ENCODE data around the gene PLEKHG3. TPM values are rescaled to one million over a fixed set of nuclear protein-coding genes. Genes with fewer than 3 reads are reported as not detected.

PLEKHG3 gene
- total and polyA plus RNA-seq, 2 of the 4 experiments (the other 2 are of a cell fraction), result 8.2 to 8.4 TPM

- H4K20me1 ChIP-seq (ENCODE audit: insufficient read depth, low read length), result no peaks in the 10 kb centered on the region; the same call in 1 of the 2 replicates
- 30% methylated on average over 2 of the region's 6 CpGs; no CpG with 5 or more reads in 1 of the 2 experiments for WGBS, 2 experiments (ENCODE audit: extremely low coverage in 2 of 2, insufficient read length in 1 of 2)
- no peak overlapping the region for H2BK5ac ChIP-seq (ENCODE audit: low read depth, low read length, poor library complexity, severe bottlenecking)
- no peak overlapping the region for H2BK120ac ChIP-seq (ENCODE audit: low read depth, low read length)
- CTCF ChIA-PET, result interaction anchor here (1.1 kb wide), 1 partner anchor 21 kb away, joined by 5 read pairs; no protein-coding TSS in a partner anchor
- H3K9ac ChIP-seq (ENCODE audit: low read depth, low read length), result no peak overlapping the region
- H3K4ac ChIP-seq (ENCODE audit: low read depth, low read length), result no peak overlapping the region
- intact Hi-C loops (cut with micrococcal nuclease), result no loop called here
- peaks cover 11% of the 10 kb centered on the region for H3K4me1 ChIP-seq (ENCODE audit: control insufficient read depth, insufficient read depth, low read length)
- no peak overlapping the region for H3K27ac ChIP-seq (ENCODE audit: insufficient read depth, low read length)
- in situ Hi-C loops (cut with MboI; ENCODE audit: low sequenced_read_pairs), result no loop called here
- peaks cover 27% of the 10 kb centered on the region for H3K9me1 ChIP-seq (ENCODE audit: insufficient read depth, low read length)
- peaks cover 7 to 24% of the 10 kb centered on the region in 2 experiments; a peak in 2 of 4 replicates for H3K79me1 ChIP-seq (ENCODE audit: low read depth in 1 of 2, low read length in 2 of 2)
- peaks cover 7% of the 10 kb centered on the region for H3K9me3 ChIP-seq (ENCODE audit: control insufficient read depth, insufficient read depth, low read length)
- H2AK5ac ChIP-seq (ENCODE audit: low read depth, low read length), result 0 out of 2 replicates have a peak overlapping the region, but pooled peaks have one; percentile 12
- dilution Hi-C loops (cut with HindIII; ENCODE audit: low sequenced_read_pairs, unreplicated experiment), result no loop called here
- H3K27me3 ChIP-seq (ENCODE audit: control insufficient read depth, insufficient read depth, low read length), result no peaks in the 10 kb centered on the region
- DNase-seq (peak; percentile 20), ATAC-seq (ENCODE audit: low read depth) (no peak)
- H4K5ac ChIP-seq (ENCODE audit: low read depth, low read length), result no peak overlapping the region
- H2AK9ac ChIP-seq (replicated peaks; ENCODE audit: low read depth, low read length, poor library complexity), result no peak overlapping the region
- H3K36me3 ChIP-seq (ENCODE audit: control insufficient read depth, insufficient read depth, low read length), result no peaks in the 10 kb centered on the region
- no peak overlapping the region for H4K91ac ChIP-seq (ENCODE audit: insufficient read depth, low read depth, low read length)
- no peak overlapping the region for H3K23ac ChIP-seq (ENCODE audit: low read depth, low read length)
- no peak overlapping the region for H3K4me2 ChIP-seq (ENCODE audit: low read depth, low read length)
- POLR2A ChIA-PET (ENCODE audit: unreplicated experiment), result no interaction called here
- TF ChIP-seq USF2 (IDR thresholded peaks at IDR 0.05; ENCODE audit: low read depth, low read length) (no peak), CEBPB (IDR thresholded peaks at IDR 0.05; ENCODE audit: low read depth, low read length) (no peak), BHLHE40 (IDR thresholded peaks at IDR 0.05; ENCODE audit: low read depth, low read length) (no peak), POLR2A (IDR thresholded peaks at IDR 0.05; ENCODE audit: low read depth, low read length) (no peak)
- no peak overlapping the region for H3K14ac ChIP-seq (replicated peaks; ENCODE audit: low read depth, low read length)
- BruUV-seq (replicated peaks), result no TSS peak
- H3K18ac ChIP-seq (ENCODE audit: low read depth, low read length), result no peak overlapping the region
- H4K8ac ChIP-seq (ENCODE audit: low read depth in 2 of 2, low read length in 2 of 2), result no peak overlapping the region
- H2AFZ ChIP-seq (replicated peaks; ENCODE audit: low read length, poor library complexity), result peak overlapping the region; percentile 13
- H3K56ac ChIP-seq (ENCODE audit: extremely low read depth, insufficient read depth, low read length), result no peak overlapping the region
- no peak overlapping the region for H2BK20ac ChIP-seq (ENCODE audit: low read depth, low read length)
- H2BK15ac ChIP-seq (ENCODE audit: low read depth, low read length), result no peak overlapping the region
- H3K4me3 ChIP-seq (ENCODE audit: insufficient read depth, low read depth, low read length), result no peak overlapping the region
Measured at GRCh38 chr14:64717870-64718269, 13.6 kb downstream of the PLEKHG3 start.
